Measurements from ENCODE around the gene PLEKHG4B.
"Not testable (repeated sequence)": the region's sequence is repeated elsewhere in the genome, so short reads cannot be mapped to it uniquely, and the experiment has no call there.

PLEKHG4B gene

GRCh38 chr5:91556-92263 is at the start of gene PLEKHG4B:
TSS of gene PLEKHG4B (plus strand) at chr5:92168. CDS start at chr5:92232, 64 bp downstream.
- no peak for TF ChIP-seq GATA1 (IDR thresholded peaks at IDR 0.05; ENCODE audit: low read depth, low read length)
- TF ChIP-seq POLR2A (IDR thresholded peaks at IDR 0.05; ENCODE audit: low read length), result no peak
- DNase-seq, result no peak

- no peak for DNase-seq
- TF ChIP-seq POLR2A (IDR thresholded peaks at IDR 0.05; ENCODE audit: low read length), result no peak
- TF ChIP-seq GATA1 (IDR thresholded peaks at IDR 0.05; ENCODE audit: low read depth, low read length), result no peak
Observed at GRCh38 chr5:42250-42649, 49.7 kb upstream of the PLEKHG4B start.

- TF ChIP-seq POLR2A (IDR thresholded peaks at IDR 0.05; ENCODE audit: low read length) (no peak), GATA1 (IDR thresholded peaks at IDR 0.05; ENCODE audit: low read depth, low read length) (no peak)
- no peak for DNase-seq
Observed at GRCh38 chr5:48192-48591, 43.8 kb upstream of the PLEKHG4B start.

- not testable (repeated sequence) for DNase-seq
Observed at GRCh38 chr5:49530-49929, 42.4 kb upstream of the PLEKHG4B start.

GRCh38 chr5:49953-50544 is 41.9 kb upstream of the PLEKHG4B start:
- TF ChIP-seq POLR2A (IDR thresholded peaks at IDR 0.05; ENCODE audit: low read length), result no peak
- TF ChIP-seq GATA1 (IDR thresholded peaks at IDR 0.05; ENCODE audit: low read depth, low read length), result no peak
- no peak for DNase-seq

- DNase-seq, result no peak
- TF ChIP-seq GATA1 (IDR thresholded peaks at IDR 0.05; ENCODE audit: low read depth, low read length), result no peak
- no peak for TF ChIP-seq POLR2A (IDR thresholded peaks at IDR 0.05; ENCODE audit: low read length)
Observed at GRCh38 chr5:50724-51499, 41.1 kb upstream of the PLEKHG4B start.

- TF ChIP-seq POLR2A (IDR thresholded peaks at IDR 0.05; ENCODE audit: low read length), result no peak
- no peak for TF ChIP-seq GATA1 (IDR thresholded peaks at IDR 0.05; ENCODE audit: low read depth, low read length)
- DNase-seq, result no peak
Observed at GRCh38 chr5:51500-51823, 40.5 kb upstream of the PLEKHG4B start.

- TF ChIP-seq POLR2A (IDR thresholded peaks at IDR 0.05; ENCODE audit: low read length), result no peak
- TF ChIP-seq GATA1 (IDR thresholded peaks at IDR 0.05; ENCODE audit: low read depth, low read length), result no peak
- DNase-seq, result no peak
Observed at GRCh38 chr5:53381-54174, 38.4 kb upstream of the PLEKHG4B start.

- TF ChIP-seq POLR2A (IDR thresholded peaks at IDR 0.05; ENCODE audit: low read length), result no peak
- TF ChIP-seq GATA1 (IDR thresholded peaks at IDR 0.05; ENCODE audit: low read depth, low read length), result no peak
- DNase-seq, result no peak
Observed at GRCh38 chr5:54175-54730, 37.7 kb upstream of the PLEKHG4B start.

GRCh38 chr5:54876-55569 is 36.9 kb upstream of the PLEKHG4B start:
- TF ChIP-seq GATA1 (IDR thresholded peaks at IDR 0.05; ENCODE audit: low read depth, low read length) (no peak), POLR2A (IDR thresholded peaks at IDR 0.05; ENCODE audit: low read length) (no peak)
- DNase-seq, result no peak

- no peak for TF ChIP-seq POLR2A (IDR thresholded peaks at IDR 0.05; ENCODE audit: low read length)
- TF ChIP-seq GATA1 (IDR thresholded peaks at IDR 0.05; ENCODE audit: low read depth, low read length), result no peak
Observed at GRCh38 chr5:56561-57290, 35.2 kb upstream of the PLEKHG4B start.

GRCh38 chr5:60250-60649 is 31.7 kb upstream of the PLEKHG4B start:
- DNase-seq, result not testable (repeated sequence)

More at GRCh38 chr5:56561-57290, 35.2 kb upstream of the PLEKHG4B start:
- peak; percentile 13 to 41 for DNase-seq

GRCh38 chr5:70440-70839 is 21.5 kb upstream of the PLEKHG4B start:
- no peak for DNase-seq
- no peak for TF ChIP-seq POLR2A (IDR thresholded peaks at IDR 0.05; ENCODE audit: low read length)
- no peak for TF ChIP-seq GATA1 (IDR thresholded peaks at IDR 0.05; ENCODE audit: low read depth, low read length)

GRCh38 chr5:72316-73180 is 19.4 kb upstream of the PLEKHG4B start:
- not testable (repeated sequence) for DNase-seq

GRCh38 chr5:73181-73447 is 18.9 kb upstream of the PLEKHG4B start:
- DNase-seq, result not testable (repeated sequence)
